Measurements from ENCODE around the gene SLC15A4.

The SLC15A4 gene

GRCh38 chr12:128827724-128828123 is 4.0 kb upstream of the SLC15A4 start:
- no peak for TF ChIP-seq CTCF (IDR thresholded peaks at IDR 0.05; ENCODE audit: borderline replicate concordance, control extremely low read depth, extremely low read depth, insufficient read depth, missing control alignments)
- DNase-seq (ENCODE audit: low spot score) = no peak
- in situ Hi-C loops (cut with MboI; ENCODE audit: low sequenced_read_pairs, unreplicated experiment) = no loop called here

GRCh38 chr12:128825835-128826234 is 2.1 kb upstream of the SLC15A4 start:
- TF ChIP-seq CTCF (IDR thresholded peaks at IDR 0.05; ENCODE audit: borderline replicate concordance, control extremely low read depth, extremely low read depth, insufficient read depth, missing control alignments) = no peak
- no peak for DNase-seq (ENCODE audit: low spot score)
- in situ Hi-C loops (cut with MboI; ENCODE audit: low sequenced_read_pairs, unreplicated experiment) = no loop called here

DNA sequence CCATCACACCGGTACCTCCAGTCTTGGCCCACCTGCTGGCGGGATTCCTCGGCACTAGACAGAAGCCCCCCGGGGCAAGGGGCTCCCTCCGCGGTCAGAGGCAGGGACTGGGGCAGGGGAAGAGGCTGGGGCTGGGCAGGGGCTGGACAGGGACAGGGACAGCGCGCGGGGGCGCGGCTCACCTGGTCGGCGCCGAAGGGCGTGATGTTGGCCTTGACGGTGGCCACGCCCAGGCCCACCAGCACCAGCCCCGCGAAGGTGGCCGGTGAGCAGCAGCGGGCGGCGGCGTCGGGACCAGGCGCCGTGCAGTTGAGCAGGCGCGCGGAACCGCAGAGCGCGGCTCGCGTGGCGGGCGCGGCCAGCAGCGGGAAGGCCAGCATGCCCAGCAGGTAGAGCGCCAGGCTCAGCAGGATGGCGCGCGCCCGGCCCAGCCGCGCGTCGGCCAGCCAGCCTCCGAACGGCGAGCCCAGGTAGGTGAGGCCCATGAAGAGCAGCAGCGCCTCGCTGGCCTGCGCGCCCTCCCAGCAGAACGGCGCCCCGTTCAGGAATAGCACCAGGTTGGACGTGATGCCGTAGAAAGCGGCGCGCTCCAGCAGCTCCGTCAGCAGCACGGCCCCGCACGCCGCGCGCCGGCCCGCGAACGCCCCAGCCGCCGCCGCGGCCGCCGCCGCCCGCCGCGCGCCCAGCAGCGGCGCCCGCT is 392 bp downstream of the SLC15A4 start:
- in situ Hi-C loops (cut with MboI; ENCODE audit: low sequenced_read_pairs, unreplicated experiment) = no loop called here
- TF ChIP-seq CTCF (IDR thresholded peaks at IDR 0.05; ENCODE audit: borderline replicate concordance, control extremely low read depth, extremely low read depth, insufficient read depth, missing control alignments) = peak; percentile 6

DNA sequence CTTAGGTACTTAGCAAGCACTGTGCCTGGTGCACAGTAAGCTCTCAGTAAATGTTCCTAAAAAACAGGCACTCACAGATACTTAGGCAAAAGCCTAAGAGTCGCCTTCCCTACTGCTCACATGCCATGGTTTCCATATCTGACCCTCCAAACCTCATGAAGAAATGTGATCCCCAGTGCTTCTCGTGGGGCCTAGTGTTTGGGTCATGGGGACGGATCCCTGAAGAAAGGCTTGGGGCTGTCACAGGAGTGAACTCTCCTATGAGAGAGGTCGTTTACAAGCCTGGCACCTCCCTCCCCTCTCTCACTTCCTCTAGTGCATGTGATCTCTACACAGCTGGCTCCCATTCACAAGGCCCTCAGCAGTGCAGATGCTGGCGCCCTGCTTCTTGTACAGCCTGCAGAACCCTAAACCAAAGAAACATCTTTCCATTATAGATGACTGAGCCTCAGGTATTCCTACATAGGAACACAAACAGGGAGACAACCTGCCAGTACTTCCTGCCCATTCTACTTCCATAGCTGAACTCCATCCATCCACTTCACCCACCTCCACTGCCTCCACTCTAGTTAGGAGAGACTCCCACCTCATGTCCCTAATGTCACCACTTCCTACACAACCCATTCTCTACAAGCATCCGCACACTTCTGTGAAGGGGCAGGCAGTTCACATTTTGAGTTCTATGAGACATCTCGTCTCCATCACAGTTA is 2.9 kb downstream of the SLC15A4 start:
- TF ChIP-seq CTCF (IDR thresholded peaks at IDR 0.05; ENCODE audit: borderline replicate concordance, control extremely low read depth, extremely low read depth, insufficient read depth, missing control alignments) = no peak
- peak; percentile 78 for DNase-seq (ENCODE audit: low spot score)
- in situ Hi-C loops (cut with MboI; ENCODE audit: low sequenced_read_pairs, unreplicated experiment) = no loop called here

More for the DNA sequence above, 392 bp downstream of the SLC15A4 start:
- peak; percentile 43 for DNase-seq (ENCODE audit: low spot score)

DNA sequence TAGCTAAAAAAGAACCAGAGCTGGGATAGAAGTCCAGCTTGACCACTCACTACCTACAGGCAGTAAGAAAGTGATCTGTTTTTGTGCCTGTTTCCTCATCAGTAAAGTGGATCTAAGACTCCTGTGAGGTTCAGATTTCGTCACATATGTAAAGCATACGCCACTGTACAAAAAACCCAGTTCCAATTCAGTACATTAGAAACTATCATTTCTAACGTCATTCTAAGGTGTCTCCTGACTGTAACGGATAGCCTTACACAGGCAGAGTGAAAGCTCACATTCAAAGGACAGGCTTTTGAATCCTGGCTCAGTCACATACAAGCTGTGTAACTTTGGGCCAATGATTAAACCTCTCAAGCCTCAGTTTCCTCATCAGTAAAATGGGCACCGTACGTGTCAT is 3.5 kb downstream of the SLC15A4 start:
- in situ Hi-C loops (cut with MboI; ENCODE audit: low sequenced_read_pairs, unreplicated experiment) = no loop called here
- TF ChIP-seq CTCF (IDR thresholded peaks at IDR 0.05; ENCODE audit: borderline replicate concordance, control extremely low read depth, extremely low read depth, insufficient read depth, missing control alignments) = no peak
- DNase-seq (ENCODE audit: low spot score) = no peak

GRCh38 chr12:128819293-128820144 is 4.2 kb downstream of the SLC15A4 start:
- in situ Hi-C loops (cut with MboI; ENCODE audit: low sequenced_read_pairs, unreplicated experiment) = no loop called here
- DNase-seq (ENCODE audit: low spot score) = no peak
- no peak for TF ChIP-seq CTCF (IDR thresholded peaks at IDR 0.05; ENCODE audit: borderline replicate concordance, control extremely low read depth, extremely low read depth, insufficient read depth, missing control alignments)

Data from GM13976 (cell line).